IMR-90 (cell line): Measurements from ENCODE around the gene ZNF335. TPM values are rescaled to one million over a fixed set of nuclear protein-coding genes. Genes with fewer than 3 reads are reported as not detected.

Experiments
- ATAC-seq: fragments of 200-7000 bp; cut with Tn5 transposase; 2 replicates; pipeline ENCODE4 v1.9.1; 2020; ENCODE audit warnings: low read depth, mild to moderate bottlenecking, moderate library complexity
- BruUV-seq: library from RNA; stranded (reverse); fragments of 400-500 nt; replicated peaks from 2 replicates; lab custom pipeline; 2021; lab: Mats Ljungman, UMichigan
- CTCF ChIA-PET: fragments of 300-600 bp; formaldehyde crosslinking; extraction: SDS; loops from one replicate; lab custom pipeline; 2021; ENCODE audit warnings: antibody characterized with exemption; lab: Yijun Ruan, JAX
- POLR2A ChIA-PET: fragments of 300-600 bp; sonication (Branson Sonifier 250); formaldehyde crosslinking; loops from one replicate; lab custom pipeline; 2022; ENCODE audit warnings: antibody characterized with exemption; ENCODE audit not compliant: unreplicated experiment; lab: Charles Lee
- DNase-seq: peaks from one replicate; pipeline ENCODE4 v3.0.0; 2013
- H2AFZ ChIP-seq: replicated peaks from 2 replicates; pipeline ENCODE3; 2013; ENCODE audit warnings: low read length, mild to moderate bottlenecking; ENCODE audit not compliant: poor library complexity
- H2AK5ac ChIP-seq: 2 replicates; pipeline ENCODE4 v1.6.1; 2013; ENCODE audit warnings: low read depth, low read length, inconsistent platforms
- H2AK9ac ChIP-seq: replicated peaks from 2 replicates; pipeline ENCODE3; 2013; ENCODE audit warnings: mild to moderate bottlenecking, low read depth, low read length, moderate library complexity; ENCODE audit not compliant: poor library complexity
- H2BK120ac ChIP-seq: 2 replicates; pipeline ENCODE4 v1.6.1; 2013; ENCODE audit warnings: low read depth, low read length, inconsistent platforms
- H2BK15ac ChIP-seq: 3 replicates; pipeline ENCODE4 v1.6.1; 2013; ENCODE audit warnings: low read depth, low read length, inconsistent platforms
- H2BK20ac ChIP-seq: 2 replicates; pipeline ENCODE4 v1.6.1; 2013; ENCODE audit warnings: low read depth, mild to moderate bottlenecking, inconsistent platforms, low read length, moderate library complexity
- H2BK5ac ChIP-seq: 2 replicates; pipeline ENCODE4 v1.6.1; 2013; ENCODE audit warnings: mild to moderate bottlenecking, low read depth, low read length, inconsistent platforms; ENCODE audit not compliant: poor library complexity, severe bottlenecking
- H3K14ac ChIP-seq: replicated peaks from 2 replicates; pipeline ENCODE4 v1.6.1; 2013; ENCODE audit warnings: low read depth, low read length, inconsistent platforms
- H3K18ac ChIP-seq: 2 replicates; pipeline ENCODE4 v1.6.1; 2013; ENCODE audit warnings: low read depth, low read length, control low read depth
- H3K23ac ChIP-seq: 2 replicates; pipeline ENCODE4 v1.6.1; 2013; ENCODE audit warnings: low read depth, low read length, inconsistent platforms
- H3K27ac ChIP-seq: 2 replicates; pipeline ENCODE4 v1.5.1; 2013; ENCODE audit warnings: mild to moderate bottlenecking, control low read depth, low read length; ENCODE audit not compliant: insufficient read depth
- H3K27me3 ChIP-seq: 2 replicates; pipeline ENCODE4 v1.6.1; 2013; ENCODE audit warnings: low read length; ENCODE audit not compliant: control insufficient read depth, insufficient read depth
- H3K36me3 ChIP-seq: 2 replicates; pipeline ENCODE4 v1.6.1; 2013; ENCODE audit warnings: low read length, mixed read lengths; ENCODE audit not compliant: control insufficient read depth, insufficient read depth
- H3K4ac ChIP-seq: 2 replicates; pipeline ENCODE4 v1.6.1; 2013; ENCODE audit warnings: low read depth, low read length, inconsistent platforms
- H3K4me1 ChIP-seq: 2 replicates; pipeline ENCODE4 v1.6.1; 2013; ENCODE audit warnings: low read length, mixed read lengths; ENCODE audit not compliant: control insufficient read depth, insufficient read depth
- H3K4me2 ChIP-seq: 2 replicates; pipeline ENCODE4 v1.6.1; 2013; ENCODE audit warnings: low read depth, mild to moderate bottlenecking, control low read depth, low read length, moderate library complexity
- H3K4me3 ChIP-seq: 2 replicates; pipeline ENCODE4 v1.5.1; 2013; ENCODE audit warnings: low read depth, mild to moderate bottlenecking, control low read depth, low read length, moderate library complexity; ENCODE audit not compliant: insufficient read depth
- H3K56ac ChIP-seq: 2 replicates; pipeline ENCODE4 v1.6.1; 2013; ENCODE audit warnings: low read length, inconsistent platforms; ENCODE audit not compliant: insufficient read depth; ENCODE audit errors: extremely low read depth
- H3K79me1 ChIP-seq, 2 experiments: 2 replicates each; pipeline ENCODE4 v1.6.1; 2013; ENCODE audit warnings: low read length in 2 of 2, inconsistent platforms in 1 of 2, low read depth in 1 of 2
- H3K9ac ChIP-seq: 2 replicates; pipeline ENCODE4 v1.6.1; 2013; ENCODE audit warnings: low read depth, low read length, control low read depth
- H3K9me1 ChIP-seq: 2 replicates; pipeline ENCODE4 v1.6.1; 2013; ENCODE audit warnings: low read length, inconsistent platforms; ENCODE audit not compliant: insufficient read depth
- H3K9me3 ChIP-seq: 2 replicates; pipeline ENCODE4 v1.6.1; 2013; ENCODE audit warnings: low read length; ENCODE audit not compliant: control insufficient read depth, insufficient read depth
- H4K20me1 ChIP-seq: 2 replicates; pipeline ENCODE4 v1.6.1; 2013; ENCODE audit warnings: low read length, inconsistent platforms; ENCODE audit not compliant: insufficient read depth
- H4K5ac ChIP-seq: 2 replicates; pipeline ENCODE4 v1.6.1; 2013; ENCODE audit warnings: mild to moderate bottlenecking, low read depth, low read length, control low read depth
- H4K8ac ChIP-seq, 2 experiments: 2 replicates each; pipeline ENCODE4 v1.6.1; 2013; ENCODE audit warnings: low read depth in 2 of 2, low read length in 2 of 2, control low read depth in 1 of 2, inconsistent platforms in 1 of 2
- H4K91ac ChIP-seq: 2 replicates; pipeline ENCODE4 v1.6.1; 2013; ENCODE audit warnings: low read depth, low read length, inconsistent platforms; ENCODE audit not compliant: insufficient read depth
- CEBPB ChIP-seq: IDR thresholded peaks from 2 replicates; pipeline ENCODE4 v1.6.1; 2012; ENCODE audit warnings: low read depth, low read length, improper control_type of control experiment
- POLR2A ChIP-seq: IDR thresholded peaks from 2 replicates; pipeline ENCODE4 v1.6.1; 2012; ENCODE audit warnings: mild to moderate bottlenecking, low read depth, low read length
- RFX5 ChIP-seq: IDR thresholded peaks from 2 replicates; pipeline ENCODE4 v1.8.0; 2012; ENCODE audit warnings: low read depth, mild to moderate bottlenecking, low read length, moderate library complexity
- WGBS, 2 experiments: methylation state at CpG; one replicate each; pipeline versions ENCODE4 v1.1.5 to v1.1.7; 2013; ENCODE audit warnings: missing lambda C conversion rate in 2 of 2; ENCODE audit not compliant: insufficient read length in 1 of 2; ENCODE audit errors: extremely low coverage in 2 of 2; 5-methylcytosine and 5-hydroxymethylcytosine counted together
- dilution Hi-C: fragments of 300-500 bp; cut with HindIII; formaldehyde crosslinking; loops from one replicate; pipeline ENCODE4 v1.14.3; 2018; ENCODE audit warnings: low sequenced_read_pairs; ENCODE audit not compliant: unreplicated experiment
- in situ Hi-C: fragments of 300-500 bp; cut with MboI; formaldehyde crosslinking; loops from 3 replicates; pipeline ENCODE4 v1.14.3; 2019; ENCODE audit warnings: low sequenced_read_pairs, inconsistent platforms, mixed read lengths
- intact Hi-C: fragments of 100-400 bp; cut with micrococcal nuclease; formaldehyde crosslinking; loops from 2 replicates; pipeline ENCODE4 v1.10.0; 2022
- polyA plus RNA-seq, 3 experiments: library from polyadenylated mRNA; depleted of rRNA; stranded (reverse); fragments of >200 nt; gene quantifications; 2 replicates each; pipeline ENCODE4 v1.2.3, GENCODE V29; 2012; ENCODE audit warnings: low replicate concordance in 1 of 3
- total RNA-seq: library from RNA; depleted of rRNA; stranded (reverse); fragments of >200 nt; gene quantifications from 2 replicates; pipeline ENCODE4 v1.2.3, GENCODE V29; 2012

The ZNF335 gene
- total and polyA plus RNA-seq, 2 of the 4 experiments (the other 2 are of a cell fraction): 11.8 to 17.8 TPM

GRCh38 chr20:45948742-45949541 is 23.1 kb downstream of the ZNF335 start:
- Histone ChIP-seq H2AK9ac (peak overlapping the region; percentile 3), H4K20me1 (peaks cover 7% of the 10 kb centered on the region; the same call in 1 of the 2 replicates), H3K9me3 (no peaks in the 10 kb centered on the region), H3K23ac (no peak overlapping the region), H4K8ac (no peak overlapping the region), H4K5ac (no peak overlapping the region), H3K14ac (no peak overlapping the region), H3K79me1 (peaks cover 0 to 2% of the 10 kb centered on the region in 2 experiments; a peak in 1 of 4 replicates), H2BK20ac (no peak overlapping the region), H3K18ac (no peak overlapping the region), H3K9ac (no peak overlapping the region), H3K27me3 (no peaks in the 10 kb centered on the region), H3K4me3 (no peak overlapping the region), H3K36me3 (peaks cover 93% of the 10 kb centered on the region), H3K9me1 (peaks cover 10% of the 10 kb centered on the region; the same call in 1 of the 2 replicates), H2AFZ (no peak overlapping the region), H4K91ac (no peak overlapping the region), H2BK120ac (no peak overlapping the region), H3K27ac (no peak overlapping the region), H3K56ac (no peak overlapping the region), H2AK5ac (no peak overlapping the region), H2BK15ac (no peak overlapping the region), H3K4me2 (no peak overlapping the region), H3K4ac (no peak overlapping the region), H2BK5ac (no peak overlapping the region), H3K4me1 (no peaks in the 10 kb centered on the region)
- intact Hi-C loops: no loop called here
- in situ Hi-C loops: no loop called here
- CTCF ChIA-PET: interaction anchor here (0.5 kb wide), 1 partner anchor 42 kb away, joined by 3 read pairs; no protein-coding TSS in a partner anchor
- TF ChIP-seq POLR2A (0 out of 2 replicates have a peak, but pooled peaks have one; percentile 18), CEBPB (no peak), RFX5 (no peak)
- dilution Hi-C loops: no loop called here
- DNase-seq (no peak), ATAC-seq (no peak; the same call in 1 of the 2 replicates)
- WGBS, 2 experiments: no CpG with 5 or more reads among the region's 10 CpGs
- BruUV-seq: no TSS peak
- POLR2A ChIA-PET: no interaction called here
